GM18909 (cell line): ENCODE data around the gene MSMO1.

Experiments
- ATAC-seq: cut with Tn5 transposase; IDR thresholded peaks from one replicate; pipeline ENCODE4 v1.9.1; 2021; ENCODE audit warnings: mild to moderate bottlenecking; ENCODE audit not compliant: unreplicated experiment, poor library complexity

MSMO1 gene

GRCh38 chr4:165385126-165385525 is 57.7 kb downstream of the MSMO1 start:
- no peak for ATAC-seq

GRCh38 chr4:165386328-165386727 is 58.9 kb downstream of the MSMO1 start:
- no peak for ATAC-seq

- ATAC-seq, result no peak
Observed at GRCh38 chr4:165388756-165389155, 61.3 kb downstream of the MSMO1 start.
